Measurements from ENCODE around the gene GAPVD1.

DNA sequence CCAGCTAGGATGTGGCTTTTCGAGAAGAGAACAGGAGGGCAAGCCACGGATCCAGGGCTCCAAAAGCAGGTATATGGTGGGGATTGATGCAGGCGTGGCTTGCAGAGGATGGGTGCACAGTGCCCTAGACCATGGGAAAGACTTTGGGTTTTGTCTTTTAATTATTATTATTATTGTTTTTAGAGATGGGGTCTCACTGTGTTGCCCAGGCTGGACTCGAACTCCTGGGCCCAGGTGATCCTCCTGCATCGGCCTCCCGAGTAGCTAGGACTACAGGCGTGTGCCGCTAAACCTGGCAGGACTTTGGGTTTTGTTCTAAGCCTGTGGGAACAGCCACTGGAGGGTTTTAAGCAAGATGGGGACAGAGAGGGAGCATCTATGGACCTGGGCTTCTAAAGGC lies 152.0 kb downstream of the GAPVD1 start:
- TF ChIP-seq FOXA1 (IDR thresholded peaks at IDR 0.05) (no peak), TARDBP (IDR thresholded peaks at IDR 0.05) (no peak), BHLHE40 (IDR thresholded peaks at IDR 0.05; ENCODE audit: borderline replicate concordance) (no peak), FOXK2 (IDR thresholded peaks at IDR 0.05) (no peak), HDGF (IDR thresholded peaks at IDR 0.05; ENCODE audit: borderline replicate concordance) (no peak), FOXM1 (IDR thresholded peaks at IDR 0.05; ENCODE audit: borderline replicate concordance) (no peak), SUZ12 (IDR thresholded peaks at IDR 0.05) (no peak), ELF4 (IDR thresholded peaks at IDR 0.05) (no peak)

Data from HEK293T (cell line).